NK-92 (cell line): Measurements from ENCODE around the gene DAGLB.

Experiments
- DNase-seq: peaks from one replicate; lab custom pipeline; 2025; ENCODE audit not compliant: unreplicated experiment; lab: John Stamatoyannopoulos, UW

DAGLB gene

GRCh38 chr7:6432781-6433180 is 15.0 kb downstream of the DAGLB start:
- DNase-seq: no peak

- DNase-seq: no peak
These were observed 16.8 kb downstream of the DAGLB start for GRCh38 chr7:6430974-6431373.

GRCh38 chr7:6430271-6430940 is 17.3 kb downstream of the DAGLB start:
- DNase-seq: no peak

GRCh38 chr7:6425948-6426347 is 21.8 kb downstream of the DAGLB start:
- no peak for DNase-seq

- no peak for DNase-seq
These were observed 23.6 kb downstream of the DAGLB start for GRCh38 chr7:6423942-6424701.

GRCh38 chr7:6422926-6423632 is 24.7 kb downstream of the DAGLB start:
- no peak for DNase-seq

GRCh38 chr7:6422095-6422494 is 25.7 kb downstream of the DAGLB start:
- DNase-seq: no peak

GRCh38 chr7:6420680-6421079 is 27.1 kb downstream of the DAGLB start:
- no peak for DNase-seq

- DNase-seq: no peak
These were observed 28.4 kb downstream of the DAGLB start for GRCh38 chr7:6419310-6419773.

- DNase-seq: no peak
These were observed 30.3 kb downstream of the DAGLB start for GRCh38 chr7:6417408-6417807.

GRCh38 chr7:6416516-6417145 is 31.1 kb downstream of the DAGLB start:
- DNase-seq: no peak

- DNase-seq: no peak
These were observed 34.1 kb downstream of the DAGLB start for GRCh38 chr7:6413637-6414036.

- DNase-seq: no peak
These were observed 37.6 kb downstream of the DAGLB start for GRCh38 chr7:6409944-6410693.

- no peak for DNase-seq
These were observed 38.7 kb downstream of the DAGLB start for GRCh38 chr7:6409091-6409490.

- no peak for DNase-seq
These were observed 40.3 kb downstream of the DAGLB start for GRCh38 chr7:6407434-6407833.

GRCh38 chr7:6406121-6406520 is 41.6 kb downstream of the DAGLB start:
- DNase-seq: no peak

GRCh38 chr7:6403907-6404306 is 43.8 kb downstream of the DAGLB start:
- no peak for DNase-seq

- no peak for DNase-seq
These were observed 45.0 kb downstream of the DAGLB start for GRCh38 chr7:6402741-6403140.

- DNase-seq: no peak
These were observed 45.7 kb downstream of the DAGLB start for GRCh38 chr7:6402041-6402440.

- no peak for DNase-seq
These were observed 46.2 kb downstream of the DAGLB start for GRCh38 chr7:6401536-6401935.
